ENCODE results near the gene TRIM3. TPM values are rescaled to one million over a fixed set of nuclear protein-coding genes. Genes with fewer than 3 reads are reported as not detected.

The TRIM3 gene
- total and polyA plus RNA-seq, 5 donors from 2014 or later: 0.91 to 16.4 (median 2.0) TPM

GRCh38 chr11:6502382-6502781 lies 28.6 kb upstream of the TRIM3 start:
- H3K36me3 Mint-ChIP-seq: peaks cover 29% of the 10 kb centered on the region
- H3K4me3 Mint-ChIP-seq: no peak overlapping the region
- Histone ChIP-seq H3K27me3 (ENCODE audit: control insufficient read depth, insufficient read depth, low read length) (no peaks in the 10 kb centered on the region), H3K4me3 (ENCODE audit: low read depth, low read length) (no peak overlapping the region), H3K4me1 (ENCODE audit: control insufficient read depth, insufficient read depth, low read length, poor library complexity, severe bottlenecking) (no peaks in the 10 kb centered on the region), H3K27ac (ENCODE audit: insufficient read depth, low read length, poor library complexity, severe bottlenecking) (no peak overlapping the region), H3K36me3 (ENCODE audit: control insufficient read depth, insufficient read depth, low read length) (peaks cover 29% of the 10 kb centered on the region), H3K9me3 (ENCODE audit: control insufficient read depth in 2 of 2, low read length in 2 of 2) (no peaks in the 10 kb centered on the region)
- peaks cover 0 to 10% (median 6%) of the 10 kb centered on the region in 4 donors for H3K4me1 Mint-ChIP-seq
- no peak for DNase-seq
- no peak for ATAC-seq (ENCODE audit: low read depth in 2 of 2)
- H3K27me3 Mint-ChIP-seq: no peaks in the 10 kb centered on the region
- no peak overlapping the region for H3K27ac Mint-ChIP-seq
- no peaks in the 10 kb centered on the region for H3K9me3 Mint-ChIP-seq

GRCh38 chr11:6498544-6498943 lies 24.8 kb upstream of the TRIM3 start:
- Histone ChIP-seq H3K27ac (ENCODE audit: insufficient read depth, low read length, poor library complexity, severe bottlenecking) (no peak overlapping the region), H3K27me3 (ENCODE audit: control insufficient read depth, insufficient read depth, low read length) (no peaks in the 10 kb centered on the region), H3K9me3 (ENCODE audit: control insufficient read depth in 2 of 2, low read length in 2 of 2) (no peaks in the 10 kb centered on the region), H3K4me3 (ENCODE audit: low read depth, low read length) (no peak overlapping the region), H3K4me1 (ENCODE audit: control insufficient read depth, insufficient read depth, low read length, poor library complexity, severe bottlenecking) (no peaks in the 10 kb centered on the region), H3K36me3 (ENCODE audit: control insufficient read depth, insufficient read depth, low read length) (peaks cover 29% of the 10 kb centered on the region)
- Mint-ChIP-seq H3K36me3 (peaks cover 33% of the 10 kb centered on the region), H3K9me3 (no peaks in the 10 kb centered on the region), H3K27me3 (no peaks in the 10 kb centered on the region), H3K4me3 (no peak overlapping the region), H3K27ac (peak overlapping the region in 1 of 3 donors; percentile 21), H3K4me1 (peaks cover 0 to 12% (median 7%) of the 10 kb centered on the region in 4 donors)
- no peak for DNase-seq
- no peak for ATAC-seq (ENCODE audit: low read depth in 2 of 2)

GRCh38 chr11:6498121-6498520 lies 24.4 kb upstream of the TRIM3 start:
- H3K36me3 ChIP-seq (ENCODE audit: control insufficient read depth, insufficient read depth, low read length): peaks cover 30% of the 10 kb centered on the region
- DNase-seq: no peak
- H3K4me1 ChIP-seq (ENCODE audit: control insufficient read depth, insufficient read depth, low read length, poor library complexity, severe bottlenecking): no peaks in the 10 kb centered on the region
- H3K27ac ChIP-seq (ENCODE audit: insufficient read depth, low read length, poor library complexity, severe bottlenecking): no peak overlapping the region
- H3K27ac Mint-ChIP-seq: no peak overlapping the region
- H3K27me3 ChIP-seq (ENCODE audit: control insufficient read depth, insufficient read depth, low read length): no peaks in the 10 kb centered on the region
- peaks cover 32% of the 10 kb centered on the region for H3K36me3 Mint-ChIP-seq
- no peak for ATAC-seq (ENCODE audit: low read depth in 2 of 2)
- peaks cover 0 to 13% (median 11%) of the 10 kb centered on the region in 4 donors for H3K4me1 Mint-ChIP-seq
- no peak overlapping the region for H3K4me3 ChIP-seq (ENCODE audit: low read depth, low read length)
- no peaks in the 10 kb centered on the region for H3K9me3 ChIP-seq (ENCODE audit: control insufficient read depth in 2 of 2, low read length in 2 of 2)
- H3K4me3 Mint-ChIP-seq: no peak overlapping the region
- H3K27me3 Mint-ChIP-seq: no peaks in the 10 kb centered on the region
- H3K9me3 Mint-ChIP-seq: no peaks in the 10 kb centered on the region

- H3K9me3 ChIP-seq (ENCODE audit: control insufficient read depth in 2 of 2, low read length in 2 of 2): no peaks in the 10 kb centered on the region
- no peak for ATAC-seq (ENCODE audit: low read depth in 2 of 2)
- H3K27me3 Mint-ChIP-seq: no peaks in the 10 kb centered on the region
- peaks cover 28% of the 10 kb centered on the region for H3K36me3 ChIP-seq (ENCODE audit: control insufficient read depth, insufficient read depth, low read length)
- H3K4me3 ChIP-seq (ENCODE audit: low read depth, low read length): no peak within 1 kb of the TSS
- H3K9me3 Mint-ChIP-seq: no peaks in the 10 kb centered on the region
- no peak within 1 kb of the TSS for H3K4me3 Mint-ChIP-seq
- DNase-seq: no peak
- no peaks in the 10 kb centered on the region for H3K4me1 ChIP-seq (ENCODE audit: control insufficient read depth, insufficient read depth, low read length, poor library complexity, severe bottlenecking)
- H3K4me1 Mint-ChIP-seq: peaks cover 0 to 19% (median 15%) of the 10 kb centered on the region in 4 donors
- peak within 1 kb of the TSS in 2 of 3 donors; percentile 15 to 65 for H3K27ac Mint-ChIP-seq
- no peaks in the 10 kb centered on the region for H3K27me3 ChIP-seq (ENCODE audit: control insufficient read depth, insufficient read depth, low read length)
- H3K36me3 Mint-ChIP-seq: peaks cover 30% of the 10 kb centered on the region
- H3K27ac ChIP-seq (ENCODE audit: insufficient read depth, low read length, poor library complexity, severe bottlenecking): no peak within 1 kb of the TSS
These were observed 23.5 kb upstream of the TRIM3 start, which contains the start of gene DNHD1 for GRCh38 chr11:6497069-6497839. TSS of gene DNHD1 (plus strand) at chr11:6497280. CDS start at chr11:6498216, 936 bp downstream.

GRCh38 chr11:6489306-6489705 lies 15.6 kb upstream of the TRIM3 start:
- ATAC-seq (ENCODE audit: low read depth in 2 of 2) (no peak), DNase-seq (no peak)
- Histone ChIP-seq H3K4me3 (ENCODE audit: low read depth, low read length) (no peak overlapping the region), H3K36me3 (ENCODE audit: control insufficient read depth, insufficient read depth, low read length) (peaks cover 51% of the 10 kb centered on the region), H3K4me1 (ENCODE audit: control insufficient read depth, insufficient read depth, low read length, poor library complexity, severe bottlenecking) (no peaks in the 10 kb centered on the region), H3K9me3 (ENCODE audit: control insufficient read depth in 2 of 2, low read length in 2 of 2) (no peaks in the 10 kb centered on the region), H3K27me3 (ENCODE audit: control insufficient read depth, insufficient read depth, low read length) (no peaks in the 10 kb centered on the region), H3K27ac (ENCODE audit: insufficient read depth, low read length, poor library complexity, severe bottlenecking) (no peak overlapping the region)
- H3K4me3 Mint-ChIP-seq: no peak overlapping the region
- H3K27ac Mint-ChIP-seq: peak overlapping the region in 2 of 3 donors; percentile 33 to 64
- H3K36me3 Mint-ChIP-seq: peaks cover 17% of the 10 kb centered on the region
- H3K9me3 Mint-ChIP-seq: no peaks in the 10 kb centered on the region
- peaks cover 0 to 22% (median 12%) of the 10 kb centered on the region in 4 donors for H3K4me1 Mint-ChIP-seq
- no peaks in the 10 kb centered on the region for H3K27me3 Mint-ChIP-seq

- ATAC-seq (ENCODE audit: low read depth in 2 of 2): no peak
These were observed 15.1 kb upstream of the TRIM3 start for GRCh38 chr11:6488821-6489220.

GRCh38 chr11:6488342-6488741 lies 14.6 kb upstream of the TRIM3 start:
- Histone ChIP-seq H3K27me3 (ENCODE audit: control insufficient read depth, insufficient read depth, low read length) (no peaks in the 10 kb centered on the region), H3K36me3 (ENCODE audit: control insufficient read depth, insufficient read depth, low read length) (peaks cover 54% of the 10 kb centered on the region), H3K9me3 (ENCODE audit: control insufficient read depth in 2 of 2, low read length in 2 of 2) (no peaks in the 10 kb centered on the region), H3K27ac (ENCODE audit: insufficient read depth, low read length, poor library complexity, severe bottlenecking) (no peak overlapping the region), H3K4me1 (ENCODE audit: control insufficient read depth, insufficient read depth, low read length, poor library complexity, severe bottlenecking) (peaks cover 2% of the 10 kb centered on the region), H3K4me3 (ENCODE audit: low read depth, low read length) (no peak overlapping the region)
- H3K27ac Mint-ChIP-seq: peak overlapping the region in 1 of 3 donors; percentile 25
- peaks cover 0 to 2% (median 0%) of the 10 kb centered on the region in 7 donors for H3K9me3 Mint-ChIP-seq
- ATAC-seq (ENCODE audit: low read depth in 2 of 2) (no peak), DNase-seq (no peak)
- H3K4me1 Mint-ChIP-seq: peaks cover 4 to 22% (median 13%) of the 10 kb centered on the region in 4 donors
- H3K36me3 Mint-ChIP-seq: peaks cover 16% of the 10 kb centered on the region
- H3K27me3 Mint-ChIP-seq: no peaks in the 10 kb centered on the region
- no peak overlapping the region for H3K4me3 Mint-ChIP-seq

More at GRCh38 chr11:6488821-6489220, 15.1 kb upstream of the TRIM3 start:
- Histone ChIP-seq H3K27me3 (ENCODE audit: control insufficient read depth, insufficient read depth, low read length) (no peaks in the 10 kb centered on the region), H3K4me3 (ENCODE audit: low read depth, low read length) (no peak overlapping the region), H3K27ac (ENCODE audit: insufficient read depth, low read length, poor library complexity, severe bottlenecking) (no peak overlapping the region), H3K9me3 (ENCODE audit: control insufficient read depth in 2 of 2, low read length in 2 of 2) (no peaks in the 10 kb centered on the region), H3K36me3 (ENCODE audit: control insufficient read depth, insufficient read depth, low read length) (peaks cover 52% of the 10 kb centered on the region), H3K4me1 (ENCODE audit: control insufficient read depth, insufficient read depth, low read length, poor library complexity, severe bottlenecking) (no peaks in the 10 kb centered on the region)
- peaks cover 0 to 22% (median 11%) of the 10 kb centered on the region in 4 donors for H3K4me1 Mint-ChIP-seq
- no peaks in the 10 kb centered on the region for H3K27me3 Mint-ChIP-seq
- H3K9me3 Mint-ChIP-seq: no peaks in the 10 kb centered on the region
- H3K27ac Mint-ChIP-seq: peak overlapping the region in 2 of 3 donors; percentile 33 to 64
- peaks cover 16% of the 10 kb centered on the region for H3K36me3 Mint-ChIP-seq
- DNase-seq: no peak
- H3K4me3 Mint-ChIP-seq: no peak overlapping the region

GRCh38 chr11:6486938-6487337 lies 13.2 kb upstream of the TRIM3 start:
- Histone ChIP-seq H3K9me3 (ENCODE audit: control insufficient read depth in 2 of 2, low read length in 2 of 2) (no peaks in the 10 kb centered on the region), H3K27ac (ENCODE audit: insufficient read depth, low read length, poor library complexity, severe bottlenecking) (no peak overlapping the region), H3K36me3 (ENCODE audit: control insufficient read depth, insufficient read depth, low read length) (peaks cover 59% of the 10 kb centered on the region), H3K4me3 (ENCODE audit: low read depth, low read length) (no peak overlapping the region), H3K27me3 (ENCODE audit: control insufficient read depth, insufficient read depth, low read length) (no peaks in the 10 kb centered on the region), H3K4me1 (ENCODE audit: control insufficient read depth, insufficient read depth, low read length, poor library complexity, severe bottlenecking) (peaks cover 16% of the 10 kb centered on the region)
- Mint-ChIP-seq H3K27ac (no peak overlapping the region), H3K4me1 (peaks cover 14 to 23% (median 20%) of the 10 kb centered on the region in 4 donors), H3K4me3 (no peak overlapping the region), H3K36me3 (peaks cover 21% of the 10 kb centered on the region), H3K27me3 (no peaks in the 10 kb centered on the region), H3K9me3 (peaks cover 0 to 2% (median 0%) of the 10 kb centered on the region in 7 donors)
- ATAC-seq (ENCODE audit: low read depth in 2 of 2): no peak
- no peak for DNase-seq

All from CD4-positive, CD25-positive, alpha-beta regulatory T cell (primary cell).